Calu3 (cell line): ENCODE results near the gene PTK6. TPM values are rescaled to one million over a fixed set of nuclear protein-coding genes. Genes with fewer than 3 reads are reported as not detected.
A peak's percentile ranks its signal among the peaks of the same experiment; 100 is the strongest.

Experiments
- BruUV-seq: library from RNA; stranded (reverse); fragments of 400-500 nt; replicated peaks from 2 replicates; lab custom pipeline; 2021; lab: Mats Ljungman, UMichigan
- CTCF ChIA-PET: fragments of 300-600 bp; sonication (Branson Sonifier 250); formaldehyde crosslinking; loops from one replicate; lab custom pipeline; 2022; ENCODE audit warnings: antibody characterized with exemption; lab: Charles Lee
- DNase-seq: peaks from one replicate; pipeline ENCODE4 v3.0.0; 2022
- H3K27ac Mint-ChIP-seq: one replicate; pipeline ENCODE4 v1.8.0; 2022; ENCODE audit warnings: mixed read lengths; ENCODE audit not compliant: unreplicated experiment
- H3K27me3 Mint-ChIP-seq: one replicate; pipeline ENCODE4 v1.8.0; 2022; ENCODE audit warnings: mixed read lengths; ENCODE audit not compliant: unreplicated experiment
- H3K36me3 Mint-ChIP-seq: one replicate; pipeline ENCODE4 v1.8.0; 2022; ENCODE audit warnings: mild to moderate bottlenecking, moderate library complexity, mixed read lengths; ENCODE audit not compliant: insufficient read depth, unreplicated experiment
- H3K4me1 Mint-ChIP-seq: one replicate; pipeline ENCODE4 v1.8.0; 2022; ENCODE audit warnings: mild to moderate bottlenecking, low read depth, mixed read lengths; ENCODE audit not compliant: unreplicated experiment
- H3K4me3 Mint-ChIP-seq: one replicate; pipeline ENCODE4 v1.8.0; 2022; ENCODE audit warnings: mild to moderate bottlenecking, low read depth, moderate library complexity, mixed read lengths; ENCODE audit not compliant: unreplicated experiment
- H3K9me3 Mint-ChIP-seq: one replicate; pipeline ENCODE4 v1.8.0; 2022; ENCODE audit warnings: low read depth, mixed read lengths; ENCODE audit not compliant: unreplicated experiment
- CTCF ChIP-seq: fragments of 200-600 bp; IDR thresholded peaks from one replicate; pipeline ENCODE4 v1.8.0; 2022; ENCODE audit warnings: antibody characterized with exemption; ENCODE audit not compliant: unreplicated experiment
- intact Hi-C: fragments of 100-400 bp; cut with micrococcal nuclease; formaldehyde crosslinking; loops from one replicate; pipeline ENCODE4 v1.10.0; 2022; ENCODE audit not compliant: unreplicated experiment
- total RNA-seq: library from RNA; stranded (reverse); gene quantifications from 2 replicates; pipeline ENCODE4 v1.2.3, GENCODE V29; 2022

Gene PTK6
- total RNA-seq, 1 experiment from 2014 or later: 15.9 TPM

- no TSS peak for BruUV-seq
- H3K9me3 Mint-ChIP-seq: no peaks in the 10 kb centered on the region
- intact Hi-C loops: no loop called here
- CTCF ChIA-PET: interaction anchor here (0.7 kb wide), 1 partner anchor 56 kb away, joined by 3 read pairs; no protein-coding TSS in a partner anchor
- H3K4me1 Mint-ChIP-seq: peaks cover 18% of the 10 kb centered on the region
- no peaks in the 10 kb centered on the region for H3K27me3 Mint-ChIP-seq
- peaks cover 90% of the 10 kb centered on the region for H3K36me3 Mint-ChIP-seq
- TF ChIP-seq CTCF: no peak
- no peak overlapping the region for H3K4me3 Mint-ChIP-seq
- H3K27ac Mint-ChIP-seq: peak overlapping the region; percentile 7
- DNase-seq: no peak
Measured at GRCh38 chr20:63525185-63525584, 12.0 kb downstream of the PTK6 start.

DNA sequence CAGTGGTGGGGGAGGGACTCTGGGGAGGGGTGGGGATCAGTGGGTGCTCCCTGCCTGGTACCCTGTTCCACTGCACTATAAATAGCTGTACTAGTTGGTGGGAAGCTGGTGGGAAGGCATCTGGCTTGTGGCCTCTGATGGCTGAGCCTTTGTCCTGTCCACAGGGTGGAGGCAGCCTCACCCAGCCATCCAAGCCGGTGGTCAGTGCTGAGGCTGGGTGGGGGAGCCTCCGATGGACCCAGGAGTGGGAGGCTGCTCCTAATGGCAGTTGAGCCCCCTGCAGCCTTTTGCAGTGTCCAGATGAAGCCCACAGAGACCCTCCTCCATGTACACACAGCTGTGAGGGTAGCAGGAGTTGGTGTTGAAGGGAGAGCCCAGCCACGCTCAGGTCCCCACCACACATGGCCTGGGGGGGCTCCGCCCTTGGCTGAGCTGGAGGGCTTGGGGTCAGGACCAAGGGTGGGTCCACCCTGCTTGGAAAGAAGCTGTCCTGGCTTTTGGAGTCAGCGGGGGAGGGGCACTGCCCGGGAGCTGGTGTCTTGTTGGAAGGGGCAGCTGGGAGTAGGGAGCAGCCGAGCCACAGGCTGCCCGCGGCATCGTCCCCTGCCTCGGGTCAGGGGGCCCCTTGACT is 14.1 kb downstream of the PTK6 start:
- no peaks in the 10 kb centered on the region for H3K27me3 Mint-ChIP-seq
- peak overlapping the region; percentile 89 for H3K27ac Mint-ChIP-seq
- H3K4me3 Mint-ChIP-seq: peak overlapping the region; percentile 95
- H3K36me3 Mint-ChIP-seq: peaks cover 92% of the 10 kb centered on the region
- TSS peak; percentile 1 for BruUV-seq
- intact Hi-C loops: loop anchor here (5.0 kb wide), 1 partner anchor 81 kb away; no protein-coding TSS in a partner anchor
- CTCF ChIA-PET: interaction anchor here (1.0 kb wide), 1 partner anchor 13 kb away, joined by 3 read pairs; no protein-coding TSS in a partner anchor
- no peak for DNase-seq
- H3K4me1 Mint-ChIP-seq: peaks cover 18% of the 10 kb centered on the region
- no peaks in the 10 kb centered on the region for H3K9me3 Mint-ChIP-seq
- TF ChIP-seq CTCF: no peak

- CTCF ChIA-PET: interaction anchor here (1.0 kb wide), 1 partner anchor 14 kb away, joined by 3 read pairs; no protein-coding TSS in a partner anchor
Measured at GRCh38 chr20:63522091-63522868, 14.9 kb downstream of the PTK6 start.

More at GRCh38 chr20:63522091-63522868, 14.9 kb downstream of the PTK6 start:
- H3K4me1 Mint-ChIP-seq: peaks cover 18% of the 10 kb centered on the region
- no peak for TF ChIP-seq CTCF
- H3K9me3 Mint-ChIP-seq: no peaks in the 10 kb centered on the region
- intact Hi-C loops: loop anchor here (5.0 kb wide), 1 partner anchor 80 kb away; no protein-coding TSS in a partner anchor
- peaks cover 93% of the 10 kb centered on the region for H3K36me3 Mint-ChIP-seq
- H3K27ac Mint-ChIP-seq: peak overlapping the region; percentile 89
- no peak for DNase-seq
- H3K4me3 Mint-ChIP-seq: peak overlapping the region; percentile 95
- BruUV-seq: no TSS peak
- no peaks in the 10 kb centered on the region for H3K27me3 Mint-ChIP-seq
